Measurements from ENCODE around the gene CDC20B.

The CDC20B gene

GRCh38 chr5:55146543-55147151 is 26.3 kb downstream of the CDC20B start:
- TF ChIP-seq CTCF (IDR thresholded peaks at IDR 0.05; ENCODE audit: low read depth, low read length, missing control alignments), result peak; percentile 96
- in situ Hi-C loops (cut with HindIII; ENCODE audit: low sequenced_read_pairs), result loop anchor here (25.0 kb wide), 1 partner anchor 209 kb away; no protein-coding TSS in a partner anchor
- no peak overlapping the region for H3K4me3 ChIP-seq (ENCODE audit: low read depth, low read length)
- peak; percentile 73 for DNase-seq (ENCODE audit: low read depth)

- in situ Hi-C loops (cut with HindIII; ENCODE audit: low sequenced_read_pairs), result loop anchor here (25.0 kb wide), 1 partner anchor 209 kb away; no protein-coding TSS in a partner anchor
- no peak for DNase-seq (ENCODE audit: low read depth)
- no peak overlapping the region for H3K4me3 ChIP-seq (ENCODE audit: low read depth, low read length)
- no peak for TF ChIP-seq CTCF (IDR thresholded peaks at IDR 0.05; ENCODE audit: low read depth, low read length, missing control alignments)
These were observed 26.9 kb downstream of the CDC20B start for GRCh38 chr5:55146080-55146479.

GRCh38 chr5:55143624-55144023 is 29.4 kb downstream of the CDC20B start:
- TF ChIP-seq CTCF (IDR thresholded peaks at IDR 0.05; ENCODE audit: low read depth, low read length, missing control alignments), result no peak
- DNase-seq (ENCODE audit: low read depth), result no peak
- in situ Hi-C loops (cut with HindIII; ENCODE audit: low sequenced_read_pairs), result loop anchor here (25.0 kb wide), 1 partner anchor 206 kb away; no protein-coding TSS in a partner anchor
- H3K4me3 ChIP-seq (ENCODE audit: low read depth, low read length), result no peak overlapping the region

GRCh38 chr5:55141945-55142690 is 30.9 kb downstream of the CDC20B start:
- DNase-seq (ENCODE audit: low read depth), result no peak
- in situ Hi-C loops (cut with HindIII; ENCODE audit: low sequenced_read_pairs), result loop anchor here (25.0 kb wide), 1 partner anchor 205 kb away; no protein-coding TSS in a partner anchor
- TF ChIP-seq CTCF (IDR thresholded peaks at IDR 0.05; ENCODE audit: low read depth, low read length, missing control alignments), result no peak

GRCh38 chr5:55140908-55141665 is 31.9 kb downstream of the CDC20B start:
- DNase-seq (ENCODE audit: low read depth), result no peak
- no peak overlapping the region for H3K4me3 ChIP-seq (ENCODE audit: low read depth, low read length)
- no peak for TF ChIP-seq CTCF (IDR thresholded peaks at IDR 0.05; ENCODE audit: low read depth, low read length, missing control alignments)
- in situ Hi-C loops (cut with HindIII; ENCODE audit: low sequenced_read_pairs), result loop anchor here (25.0 kb wide), 1 partner anchor 204 kb away; no protein-coding TSS in a partner anchor

More at GRCh38 chr5:55141945-55142690, 30.9 kb downstream of the CDC20B start:
- H3K4me3 ChIP-seq (ENCODE audit: low read depth, low read length), result no peak overlapping the region

GRCh38 chr5:55136521-55136920 is 36.5 kb downstream of the CDC20B start:
- in situ Hi-C loops (cut with HindIII; ENCODE audit: low sequenced_read_pairs), result loop anchor here (25.0 kb wide), 1 partner anchor 199 kb away; no protein-coding TSS in a partner anchor
- DNase-seq (ENCODE audit: low read depth), result peak; percentile 13
- no peak for TF ChIP-seq CTCF (IDR thresholded peaks at IDR 0.05; ENCODE audit: low read depth, low read length, missing control alignments)

More at GRCh38 chr5:55136521-55136920, 36.5 kb downstream of the CDC20B start:
- H3K4me3 ChIP-seq (ENCODE audit: low read depth, low read length), result no peak overlapping the region
